Activated CD8-positive, alpha-beta T cell treated with anti-CD3 and anti-CD28 coated beads for 36 hours (primary cell): ENCODE data around the gene BLM. TPM values are rescaled to one million over a fixed set of nuclear protein-coding genes. Genes with fewer than 3 reads are reported as not detected.

Source experiments
- ATAC-seq: fragments of 200-7000 bp; cut with Tn5 transposase; one replicate; pipeline ENCODE4 v1.10.0; 2021; ENCODE audit warnings: mild to moderate bottlenecking, moderate library complexity
- CTCF ChIA-PET: fragments of 350-600 bp; sonication (Branson Sonifier 250); formaldehyde crosslinking; loops from one replicate; lab custom pipeline; 2021; ENCODE audit warnings: antibody characterized with exemption; lab: Charles Lee
- POLR2A ChIA-PET: fragments of 350-600 bp; sonication (Branson Sonifier 250); formaldehyde crosslinking; loops from one replicate; lab custom pipeline; 2021; ENCODE audit warnings: antibody characterized with exemption; lab: Charles Lee
- DNase-seq: peaks from one replicate; pipeline ENCODE4 v3.0.0-alpha.2; 2020
- H3K27ac Mint-ChIP-seq: one replicate; pipeline ENCODE4 v1.8.0; 2021; ENCODE audit warnings: mild to moderate bottlenecking, mixed read lengths
- H3K27me3 Mint-ChIP-seq: one replicate; pipeline ENCODE4 v1.8.0; 2021; ENCODE audit warnings: mixed read lengths
- H3K36me3 Mint-ChIP-seq: one replicate; pipeline ENCODE4 v1.8.0; 2021; ENCODE audit warnings: low read depth, mixed read lengths
- H3K4me1 Mint-ChIP-seq: one replicate; pipeline ENCODE4 v1.8.0; 2021; ENCODE audit warnings: low read depth, mixed read lengths
- H3K4me3 Mint-ChIP-seq: one replicate; pipeline ENCODE4 v1.8.0; 2021; ENCODE audit warnings: mild to moderate bottlenecking, moderate library complexity, mixed read lengths
- H3K9me3 Mint-ChIP-seq: one replicate; pipeline ENCODE4 v1.8.0; 2021; ENCODE audit warnings: mixed read lengths
- intact Hi-C: fragments of 100-400 bp; cut with micrococcal nuclease; formaldehyde crosslinking; loops from one replicate; pipeline ENCODE4 v1.10.0; 2022
- total RNA-seq, 2 experiments: library from RNA; stranded (reverse); gene quantifications; one replicate each; pipeline ENCODE4 v1.2.3, GENCODE V29; 2021
- TF ChIP-seq, protein P1 (sequence below): fragments of 200-600 bp; IDR thresholded peaks from one replicate; pipeline ENCODE4 v1.8.0; 2022; ENCODE audit warnings: antibody characterized with exemption, mild to moderate bottlenecking

BLM gene
- total RNA-seq, 2 experiments from 2014 or later = 45.2 to 53.6 TPM

DNA sequence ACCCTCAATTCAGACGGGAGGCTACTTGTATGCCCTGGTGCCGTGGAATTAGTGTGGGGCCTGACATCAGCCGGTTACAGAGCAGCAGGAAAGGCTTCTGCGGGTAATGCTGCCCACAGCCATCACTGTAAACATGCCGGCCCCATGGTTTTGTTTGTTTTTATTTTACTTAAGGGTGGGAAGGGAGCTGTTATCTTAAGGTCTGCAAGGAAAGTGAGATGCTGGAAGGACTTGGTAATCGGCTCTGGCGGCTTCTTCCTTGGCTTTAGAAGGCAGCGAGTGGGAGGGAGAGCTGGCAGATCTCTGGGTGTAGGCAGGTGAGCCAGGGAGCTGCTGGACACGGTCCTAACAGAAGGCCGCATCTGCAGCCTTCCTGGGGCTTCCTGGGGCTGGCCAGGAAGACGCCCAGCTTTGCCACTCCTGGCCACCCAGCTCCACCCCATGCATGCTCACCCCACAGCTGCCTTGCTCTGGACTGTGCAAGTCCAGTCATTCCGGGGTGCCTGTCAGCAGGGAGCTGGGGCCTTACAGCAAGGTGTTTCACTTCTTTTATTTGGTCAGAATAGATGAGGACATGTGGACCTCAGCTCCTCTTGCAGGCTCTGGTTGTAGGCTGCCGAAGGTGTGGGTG, 97.2 kb downstream of the BLM start:
- ATAC-seq = no peak
- H3K36me3 Mint-ChIP-seq = peaks cover 56% of the 10 kb centered on the region
- intact Hi-C loops = no loop called here
- ChIA-PET CTCF (interaction anchor here (1.5 to 4.6 kb wide), 6 partner anchors 12 to 79 kb away, joined by 3 to 19 read pairs (median 4); no protein-coding TSS in a partner anchor), POLR2A (interaction anchor here (0.8 to 1.7 kb wide), 6 partner anchors 10 to 97 kb away, joined by 3 to 6 read pairs (median 4); partner anchors contain the start of gene BLM)
- no peaks in the 10 kb centered on the region for H3K27me3 Mint-ChIP-seq
- H3K9me3 Mint-ChIP-seq = no peaks in the 10 kb centered on the region
- H3K27ac Mint-ChIP-seq = peak overlapping the region; percentile 84
- no peak overlapping the region for H3K4me3 Mint-ChIP-seq
- no peak for DNase-seq
- TF ChIP-seq, protein P1, sequence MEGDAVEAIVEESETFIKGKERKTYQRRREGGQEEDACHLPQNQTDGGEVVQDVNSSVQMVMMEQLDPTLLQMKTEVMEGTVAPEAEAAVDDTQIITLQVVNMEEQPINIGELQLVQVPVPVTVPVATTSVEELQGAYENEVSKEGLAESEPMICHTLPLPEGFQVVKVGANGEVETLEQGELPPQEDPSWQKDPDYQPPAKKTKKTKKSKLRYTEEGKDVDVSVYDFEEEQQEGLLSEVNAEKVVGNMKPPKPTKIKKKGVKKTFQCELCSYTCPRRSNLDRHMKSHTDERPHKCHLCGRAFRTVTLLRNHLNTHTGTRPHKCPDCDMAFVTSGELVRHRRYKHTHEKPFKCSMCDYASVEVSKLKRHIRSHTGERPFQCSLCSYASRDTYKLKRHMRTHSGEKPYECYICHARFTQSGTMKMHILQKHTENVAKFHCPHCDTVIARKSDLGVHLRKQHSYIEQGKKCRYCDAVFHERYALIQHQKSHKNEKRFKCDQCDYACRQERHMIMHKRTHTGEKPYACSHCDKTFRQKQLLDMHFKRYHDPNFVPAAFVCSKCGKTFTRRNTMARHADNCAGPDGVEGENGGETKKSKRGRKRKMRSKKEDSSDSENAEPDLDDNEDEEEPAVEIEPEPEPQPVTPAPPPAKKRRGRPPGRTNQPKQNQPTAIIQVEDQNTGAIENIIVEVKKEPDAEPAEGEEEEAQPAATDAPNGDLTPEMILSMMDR = no peak
- H3K4me1 Mint-ChIP-seq = peaks cover 54% of the 10 kb centered on the region

DNA sequence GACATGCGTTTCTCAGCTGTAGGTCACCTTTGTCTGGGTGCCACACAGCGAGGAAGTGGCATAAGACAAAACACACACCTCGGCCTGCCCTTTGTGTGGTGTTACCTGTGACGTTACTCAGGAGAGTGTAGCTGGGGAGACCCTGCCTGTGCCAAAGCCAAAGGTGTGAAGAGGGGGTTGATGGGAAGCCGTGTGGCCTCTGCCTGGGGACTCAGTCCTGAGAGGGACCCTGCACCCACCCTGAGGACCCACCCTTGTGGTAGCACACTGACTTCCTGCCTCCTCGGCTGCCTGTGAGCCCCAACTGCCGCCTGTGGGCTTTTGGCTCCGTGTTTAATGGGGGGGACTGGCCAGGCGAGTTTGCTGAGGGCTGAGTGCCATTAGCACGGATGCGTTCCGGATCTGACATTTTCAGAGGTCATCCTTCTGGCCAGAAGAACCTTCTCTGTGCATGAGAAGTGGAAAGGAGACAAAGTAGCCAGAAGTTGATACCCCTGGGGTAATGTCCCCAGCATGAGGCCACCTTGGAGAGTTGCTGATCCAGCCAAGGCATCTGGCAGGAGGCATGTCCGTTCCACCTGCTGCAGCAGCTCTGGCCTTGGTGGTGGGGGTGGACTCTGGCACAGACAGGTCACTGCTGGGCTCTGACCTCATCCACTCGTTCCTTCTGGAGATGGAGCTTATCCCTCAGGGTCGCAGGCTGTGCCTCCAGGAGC, 99.4 kb downstream of the BLM start:
- H3K4me1 Mint-ChIP-seq = peaks cover 59% of the 10 kb centered on the region
- H3K4me3 Mint-ChIP-seq = no peak overlapping the region
- intact Hi-C loops = loop anchor here (5.0 kb wide), 1 partner anchor 56 kb away; no protein-coding TSS in a partner anchor
- TF ChIP-seq, protein P1 = no peak
- ChIA-PET CTCF (interaction anchor here (0.7 to 4.6 kb wide), 3 partner anchors 16 to 69 kb away, joined by 3 to 28 read pairs (median 19); partner anchors contain the start of gene FES), POLR2A (interaction anchor here (1.1 to 2.8 kb wide), 6 partner anchors 13 to 99 kb away, joined by 3 to 13 read pairs (median 6); partner anchors contain the start of gene BLM)
- DNase-seq (peak; percentile 43), ATAC-seq (peak; percentile 26)
- no peaks in the 10 kb centered on the region for H3K27me3 Mint-ChIP-seq
- H3K9me3 Mint-ChIP-seq = no peaks in the 10 kb centered on the region
- H3K27ac Mint-ChIP-seq = peak overlapping the region; percentile 69
- peaks cover 37% of the 10 kb centered on the region for H3K36me3 Mint-ChIP-seq

DNA sequence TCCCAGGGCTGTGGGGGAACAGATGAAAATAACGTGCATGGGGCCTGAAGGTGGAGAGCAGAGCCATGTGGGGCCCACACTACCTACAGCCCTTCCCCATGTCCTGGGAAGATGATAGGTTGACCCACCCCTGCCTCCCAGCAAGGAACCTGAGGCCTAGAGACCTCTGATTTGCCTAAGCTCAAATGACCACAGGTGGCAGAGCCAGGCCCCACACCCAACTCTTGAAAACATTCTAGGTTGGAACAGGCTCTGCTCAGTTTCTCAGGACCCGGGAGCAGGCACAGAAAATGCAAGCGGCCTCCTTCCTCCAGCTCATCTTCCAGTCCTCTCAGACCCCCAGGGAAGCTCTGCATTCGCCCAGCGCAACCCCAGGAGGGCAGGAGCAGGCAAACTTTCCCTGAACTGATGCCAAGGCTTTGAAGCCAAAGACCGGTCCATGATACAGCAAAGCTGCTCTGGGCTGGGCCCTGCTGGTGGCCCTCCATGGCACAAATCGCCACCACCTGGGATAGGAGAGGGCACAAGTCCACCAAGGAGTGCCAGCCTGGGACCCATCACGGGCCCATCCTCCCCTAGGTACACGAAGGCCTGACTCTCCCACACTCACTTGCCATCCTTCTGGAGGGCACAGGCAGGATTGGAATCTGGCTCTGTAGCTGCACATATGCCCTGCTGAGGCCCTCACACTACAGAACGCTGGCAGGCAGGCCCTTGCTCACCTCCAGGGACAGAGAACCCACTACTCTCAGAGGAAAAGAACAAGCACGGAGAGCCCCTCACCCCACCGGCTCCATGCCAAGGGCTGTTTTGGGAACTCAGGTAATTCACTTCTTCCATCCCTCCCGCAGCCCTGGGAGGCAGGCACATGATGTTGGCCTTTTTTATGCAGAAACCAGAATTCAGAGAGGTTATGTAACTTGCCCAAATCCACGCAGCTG, 100.2 kb downstream of the BLM start:
- ChIA-PET CTCF (interaction anchor here (0.7 to 3.6 kb wide), 6 partner anchors 13 to 118 kb away, joined by 3 to 28 read pairs (median 4); partner anchors contain the start of genes FES and UNC45A), POLR2A (interaction anchor here (1.0 to 2.8 kb wide), 8 partner anchors 13 to 100 kb away, joined by 3 to 13 read pairs (median 6); partner anchors contain the start of gene BLM)
- TF ChIP-seq, protein P1 = no peak
- H3K4me3 Mint-ChIP-seq = no peak overlapping the region
- peak overlapping the region; percentile 69 for H3K27ac Mint-ChIP-seq
- no peaks in the 10 kb centered on the region for H3K9me3 Mint-ChIP-seq
- peaks cover 29% of the 10 kb centered on the region for H3K36me3 Mint-ChIP-seq
- H3K27me3 Mint-ChIP-seq = no peaks in the 10 kb centered on the region
- ATAC-seq (no peak), DNase-seq (no peak)
- intact Hi-C loops = loop anchor here (5.0 kb wide), 1 partner anchor 55 kb away; no protein-coding TSS in a partner anchor
- H3K4me1 Mint-ChIP-seq = peaks cover 55% of the 10 kb centered on the region

DNA sequence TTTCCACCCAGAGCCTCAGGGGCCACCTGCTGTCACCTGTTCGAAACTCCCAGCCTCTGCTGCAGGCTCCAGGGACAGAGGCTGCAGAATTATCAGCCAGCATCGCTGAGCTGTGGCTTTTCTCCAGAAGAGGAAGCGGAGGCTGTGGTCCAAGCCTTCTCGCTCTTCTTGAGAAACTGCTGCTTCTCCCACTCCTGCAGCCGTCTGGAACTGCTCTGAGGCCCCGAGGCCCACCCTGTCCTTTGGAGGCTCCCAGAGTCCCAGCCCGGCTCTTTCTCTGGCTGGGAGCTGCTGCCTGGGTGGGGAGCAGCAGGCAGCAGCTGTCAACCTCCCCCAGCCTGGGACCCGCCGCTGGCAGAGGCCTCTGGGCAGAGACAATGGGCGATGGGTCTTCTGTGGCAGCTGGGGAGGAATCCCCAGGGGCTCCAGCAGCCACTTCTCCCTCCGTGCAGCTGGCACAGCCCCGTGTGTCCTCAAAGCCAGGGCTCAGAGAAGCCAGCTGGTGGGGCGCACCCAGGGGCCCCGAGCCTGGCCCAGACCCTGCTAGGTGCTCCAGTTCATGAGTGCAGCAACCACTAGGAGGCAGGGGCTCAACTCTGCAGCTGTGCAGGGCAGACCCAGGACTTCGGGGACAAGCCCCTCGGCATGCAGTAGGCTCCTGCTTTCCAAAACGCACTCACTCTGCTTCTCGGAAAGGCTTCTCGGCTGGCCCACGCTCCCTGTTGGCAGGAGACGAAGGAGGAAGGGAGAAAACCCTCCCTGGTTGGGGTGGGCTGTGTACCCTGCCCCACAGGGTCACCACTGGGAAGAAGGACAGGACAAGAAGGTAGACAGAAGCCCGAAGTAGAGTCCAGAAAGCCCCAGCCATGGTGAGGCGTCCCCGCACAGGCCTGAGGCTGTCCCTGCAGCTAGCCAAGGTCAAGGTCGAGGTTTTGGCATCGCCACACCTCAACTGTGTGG, 101.4 kb downstream of the BLM start:
- Mint-ChIP-seq H3K36me3 (peaks cover 20% of the 10 kb centered on the region), H3K27ac (peak overlapping the region; percentile 78), H3K9me3 (no peaks in the 10 kb centered on the region), H3K4me3 (peak overlapping the region; percentile 5), H3K27me3 (no peaks in the 10 kb centered on the region), H3K4me1 (peaks cover 53% of the 10 kb centered on the region)
- intact Hi-C loops = loop anchor here (5.0 kb wide), 1 partner anchor 54 kb away; no protein-coding TSS in a partner anchor
- ATAC-seq = peak; percentile 35
- ChIA-PET POLR2A (interaction anchor here (0.8 to 2.8 kb wide), 6 partner anchors 12 to 117 kb away, joined by 3 to 13 read pairs (median 6); no protein-coding TSS in a partner anchor), CTCF (interaction anchor here (0.7 to 3.6 kb wide), 9 partner anchors 11 to 116 kb away, joined by 3 to 28 read pairs (median 4); partner anchors contain the start of genes FES, MAN2A2 and UNC45A)
- TF ChIP-seq, protein P1 = peak; percentile 40
- peak; percentile 61 for DNase-seq
